HuH-7 (cell line): Measurements from ENCODE around the gene MLANA.

Experiments used
- DNase-seq: peaks from one replicate; pipeline ENCODE4 v3.0.0; 2011; ENCODE audit warnings: low spot score

The MLANA gene

GRCh38 chr9:5890641-5891040, at the start of gene MLANA:
MLANA (plus strand) TSS chr9:5890889; CDS start chr9:5892475, 1,586 bp downstream.
- DNase-seq = no peak

GRCh38 chr9:5841771-5842573, 48.7 kb upstream of the MLANA start:
- DNase-seq = no peak

GRCh38 chr9:5842929-5843793, 47.5 kb upstream of the MLANA start:
- DNase-seq = no peak

GRCh38 chr9:5843794-5844471, 46.8 kb upstream of the MLANA start:
- peak; percentile 49 for DNase-seq

GRCh38 chr9:5845157-5845531, 45.5 kb upstream of the MLANA start:
- DNase-seq = no peak

GRCh38 chr9:5846096-5846495, 44.6 kb upstream of the MLANA start:
- no peak for DNase-seq

GRCh38 chr9:5846501-5846921, 44.2 kb upstream of the MLANA start:
- no peak for DNase-seq

- DNase-seq = no peak
Observed at GRCh38 chr9:5848372-5848882, 42.3 kb upstream of the MLANA start.

- no peak for DNase-seq
Observed at GRCh38 chr9:5850724-5851122, 40.0 kb upstream of the MLANA start.

GRCh38 chr9:5851445-5851844, 39.2 kb upstream of the MLANA start:
- no peak for DNase-seq

GRCh38 chr9:5852987-5853386, 37.7 kb upstream of the MLANA start:
- no peak for DNase-seq

- DNase-seq = no peak
Observed at GRCh38 chr9:5853617-5854016, 37.1 kb upstream of the MLANA start.

GRCh38 chr9:5854063-5854790, 36.5 kb upstream of the MLANA start:
- no peak for DNase-seq

- DNase-seq = no peak
Observed at GRCh38 chr9:5857928-5858327, 32.8 kb upstream of the MLANA start.

GRCh38 chr9:5858833-5859232, 31.9 kb upstream of the MLANA start:
- DNase-seq = no peak

- DNase-seq = no peak
Observed at GRCh38 chr9:5863092-5863746, 27.5 kb upstream of the MLANA start.

GRCh38 chr9:5864446-5864845, 26.2 kb upstream of the MLANA start:
- DNase-seq = no peak

GRCh38 chr9:5866272-5866671, 24.4 kb upstream of the MLANA start:
- no peak for DNase-seq

- no peak for DNase-seq
Observed at GRCh38 chr9:5866685-5867084, 24.0 kb upstream of the MLANA start.

- no peak for DNase-seq
Observed at GRCh38 chr9:5868235-5868634, 22.5 kb upstream of the MLANA start.

- peak; percentile 31 for DNase-seq
Observed at GRCh38 chr9:5869315-5870019, 21.2 kb upstream of the MLANA start.
